ENCODE data around the gene SPINK9.

GRCh38 chr5:148347706-148348105, 12.3 kb downstream of the SPINK9 start:
- no peak for TF ChIP-seq CTCF (conservative IDR thresholded peaks at IDR 0.05)
- no peak for TF ChIP-seq ZFX (IDR thresholded peaks at IDR 0.05)

Measured in C4-2B (cell line).